ENCODE data around the gene OGFR.

DNA sequence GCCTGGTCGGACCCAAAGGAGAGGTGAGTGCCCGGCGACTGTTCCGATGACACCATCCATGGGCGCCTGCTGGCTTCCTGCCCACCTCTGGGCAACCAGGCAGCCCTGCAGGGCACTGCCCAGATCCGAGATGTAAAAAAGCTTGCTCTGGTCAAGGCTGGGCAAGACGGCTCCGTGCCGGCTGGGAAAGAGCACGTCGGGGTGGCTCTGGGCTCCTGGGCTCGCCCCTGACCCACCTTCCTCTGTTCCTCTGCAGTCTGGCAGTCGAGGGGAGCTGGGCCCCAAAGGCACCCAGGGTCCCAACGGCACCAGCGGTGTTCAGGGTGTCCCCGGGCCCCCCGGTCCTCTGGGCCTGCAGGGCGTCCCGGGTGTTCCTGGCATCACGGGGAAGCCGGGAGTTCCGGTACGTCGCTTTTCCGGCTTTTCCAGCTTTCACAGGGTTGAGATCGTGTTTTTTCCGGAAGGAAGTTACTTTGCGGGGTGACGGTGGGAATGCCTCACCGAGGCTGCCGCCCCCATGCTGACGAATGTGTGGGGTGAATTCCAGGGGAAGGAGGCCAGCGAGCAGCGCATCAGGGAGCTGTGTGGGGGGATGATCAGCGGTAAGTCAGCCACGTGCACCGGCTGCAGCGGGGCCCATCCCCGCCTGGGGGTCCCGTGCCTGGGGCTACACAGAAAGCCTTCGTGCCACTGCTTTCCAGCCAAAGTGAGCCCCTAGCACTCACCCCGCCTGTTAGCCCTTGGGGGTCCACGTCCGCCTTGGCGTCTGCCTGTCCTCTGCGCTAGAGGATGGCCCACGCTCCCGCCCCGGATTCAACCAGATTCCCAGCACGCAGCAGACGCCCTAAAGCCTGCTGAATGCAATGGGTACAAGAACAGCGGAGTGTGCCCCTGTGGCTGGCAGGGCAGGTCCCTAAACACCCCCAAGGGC lies 31.6 kb downstream of the OGFR start:
- TF ChIP-seq, protein P1, sequence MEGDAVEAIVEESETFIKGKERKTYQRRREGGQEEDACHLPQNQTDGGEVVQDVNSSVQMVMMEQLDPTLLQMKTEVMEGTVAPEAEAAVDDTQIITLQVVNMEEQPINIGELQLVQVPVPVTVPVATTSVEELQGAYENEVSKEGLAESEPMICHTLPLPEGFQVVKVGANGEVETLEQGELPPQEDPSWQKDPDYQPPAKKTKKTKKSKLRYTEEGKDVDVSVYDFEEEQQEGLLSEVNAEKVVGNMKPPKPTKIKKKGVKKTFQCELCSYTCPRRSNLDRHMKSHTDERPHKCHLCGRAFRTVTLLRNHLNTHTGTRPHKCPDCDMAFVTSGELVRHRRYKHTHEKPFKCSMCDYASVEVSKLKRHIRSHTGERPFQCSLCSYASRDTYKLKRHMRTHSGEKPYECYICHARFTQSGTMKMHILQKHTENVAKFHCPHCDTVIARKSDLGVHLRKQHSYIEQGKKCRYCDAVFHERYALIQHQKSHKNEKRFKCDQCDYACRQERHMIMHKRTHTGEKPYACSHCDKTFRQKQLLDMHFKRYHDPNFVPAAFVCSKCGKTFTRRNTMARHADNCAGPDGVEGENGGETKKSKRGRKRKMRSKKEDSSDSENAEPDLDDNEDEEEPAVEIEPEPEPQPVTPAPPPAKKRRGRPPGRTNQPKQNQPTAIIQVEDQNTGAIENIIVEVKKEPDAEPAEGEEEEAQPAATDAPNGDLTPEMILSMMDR (IDR thresholded peaks at IDR 0.05; ENCODE audit: insufficient read depth, low read length, poor library complexity, severe bottlenecking): no peak
- TF ChIP-seq EZH2phosphoT487 (conservative IDR thresholded peaks at IDR 0.05; ENCODE audit: low read length): no peak

Data from SU-DHL-6 (cell line).